WERI-Rb-1 (cell line): ENCODE data around the gene TRMT10A.

ENCODE experiments used
- DNase-seq: peaks from one replicate; pipeline ENCODE4 v3.0.0-alpha.2; 2020
- H3K27ac ChIP-seq: fragments of 250-450 bp; sonication (Bioruptor Pico); 2 replicates; pipeline ENCODE4 v1.5.1; 2020; ENCODE audit warnings: mild to moderate bottlenecking, moderate library complexity
- H3K27me3 ChIP-seq: fragments of 250-450 bp; sonication (Bioruptor Pico); 2 replicates; pipeline ENCODE4 v1.5.1; 2021; ENCODE audit warnings: mild to moderate bottlenecking, low read depth, moderate library complexity; ENCODE audit not compliant: insufficient read depth, severe bottlenecking
- H3K36me3 ChIP-seq: fragments of 250-450 bp; sonication (Bioruptor Pico); 2 replicates; pipeline ENCODE4 v1.5.1; 2020; ENCODE audit warnings: mild to moderate bottlenecking, moderate library complexity
- H3K4me3 ChIP-seq: 2 replicates; pipeline ENCODE4 v1.5.1; 2011; ENCODE audit warnings: low read depth, mild to moderate bottlenecking, control low read depth, low read length
- H3K9me3 ChIP-seq: fragments of 250-450 bp; sonication (Bioruptor Pico); 2 replicates; pipeline ENCODE4 v1.5.1; 2021; ENCODE audit warnings: mild to moderate bottlenecking, moderate library complexity; ENCODE audit not compliant: severe bottlenecking
- CTCF ChIP-seq: IDR thresholded peaks from 2 replicates; pipeline ENCODE4 v1.5.1; 2011; ENCODE audit warnings: low read depth, mild to moderate bottlenecking, control low read depth, inconsistent platforms, low read length

The TRMT10A gene

GRCh38 chr4:99504804-99505502 lies 58.9 kb downstream of the TRMT10A start:
- TF ChIP-seq CTCF: no peak
- no peaks in the 10 kb centered on the region for H3K36me3 ChIP-seq
- DNase-seq: no peak
- no peaks in the 10 kb centered on the region for H3K9me3 ChIP-seq
- H3K27ac ChIP-seq: no peak overlapping the region
- no peak overlapping the region for H3K4me3 ChIP-seq
- H3K27me3 ChIP-seq: no peaks in the 10 kb centered on the region
